GM12891 (cell line): ENCODE results near the gene WSB2.

Source experiments
- PAX5 ChIP-seq: IDR thresholded peaks from 2 replicates; pipeline ENCODE4 v1.6.1; 2011; ENCODE audit warnings: low read length, moderate library complexity, mild to moderate bottlenecking; ENCODE audit not compliant: insufficient read depth, severe bottlenecking
- POLR2A ChIP-seq: IDR thresholded peaks from 2 replicates; pipeline ENCODE4 v1.6.1; 2011; ENCODE audit warnings: low read depth, low read length, control low read depth
- POLR2AphosphoS5 ChIP-seq: IDR thresholded peaks from 2 replicates; pipeline ENCODE4 v1.6.1; 2011; ENCODE audit warnings: low read depth, low read length, control low read depth
- POU2F2 ChIP-seq: IDR thresholded peaks from 2 replicates; pipeline ENCODE4 v1.6.1; 2011; ENCODE audit warnings: low read depth, mild to moderate bottlenecking, control low read depth, low read length, moderate library complexity
- SPI1 ChIP-seq: IDR thresholded peaks from 2 replicates; pipeline ENCODE4 v1.6.1; 2011; ENCODE audit warnings: low read depth, low read length, control low read depth
- TAF1 ChIP-seq: IDR thresholded peaks from 2 replicates; pipeline ENCODE4 v1.6.1; 2011; ENCODE audit warnings: low read depth, low read length, control low read depth

DNA sequence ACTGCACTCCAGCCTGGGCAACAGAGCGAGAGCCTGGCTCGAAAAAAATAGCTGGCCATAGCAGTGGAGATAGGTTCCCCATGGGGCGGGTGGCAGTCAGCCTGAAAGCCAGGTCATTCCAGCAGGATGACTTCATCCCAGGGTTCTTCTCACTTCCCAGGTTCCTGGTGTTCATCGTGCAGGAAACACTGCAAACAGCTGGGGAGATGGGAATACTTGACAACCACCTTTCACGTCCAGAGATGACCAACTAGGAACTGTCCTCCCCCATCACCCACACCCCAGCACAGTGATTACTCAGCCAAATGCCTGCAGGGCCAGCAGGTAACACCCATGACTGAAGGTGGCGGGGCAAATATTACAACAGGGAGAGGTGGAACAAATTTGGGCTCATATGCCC, 41.1 kb upstream of the WSB2 start:
- TF ChIP-seq POLR2AphosphoS5 (no peak), POLR2A (no peak), PAX5 (no peak), TAF1 (no peak), POU2F2 (no peak), SPI1 (no peak)
